GM19035 (cell line): ENCODE data around the gene MSMO1.
A peak's percentile ranks its signal among the peaks of the same experiment; 100 is the strongest.
"Not testable (repeated sequence)": the region's sequence is repeated elsewhere in the genome, so short reads cannot be mapped to it uniquely, and the experiment has no call there.

Experiments used
- ATAC-seq: cut with Tn5 transposase; IDR thresholded peaks from one replicate; pipeline ENCODE4 v1.9.1; 2021; ENCODE audit not compliant: unreplicated experiment

Gene MSMO1

DNA sequence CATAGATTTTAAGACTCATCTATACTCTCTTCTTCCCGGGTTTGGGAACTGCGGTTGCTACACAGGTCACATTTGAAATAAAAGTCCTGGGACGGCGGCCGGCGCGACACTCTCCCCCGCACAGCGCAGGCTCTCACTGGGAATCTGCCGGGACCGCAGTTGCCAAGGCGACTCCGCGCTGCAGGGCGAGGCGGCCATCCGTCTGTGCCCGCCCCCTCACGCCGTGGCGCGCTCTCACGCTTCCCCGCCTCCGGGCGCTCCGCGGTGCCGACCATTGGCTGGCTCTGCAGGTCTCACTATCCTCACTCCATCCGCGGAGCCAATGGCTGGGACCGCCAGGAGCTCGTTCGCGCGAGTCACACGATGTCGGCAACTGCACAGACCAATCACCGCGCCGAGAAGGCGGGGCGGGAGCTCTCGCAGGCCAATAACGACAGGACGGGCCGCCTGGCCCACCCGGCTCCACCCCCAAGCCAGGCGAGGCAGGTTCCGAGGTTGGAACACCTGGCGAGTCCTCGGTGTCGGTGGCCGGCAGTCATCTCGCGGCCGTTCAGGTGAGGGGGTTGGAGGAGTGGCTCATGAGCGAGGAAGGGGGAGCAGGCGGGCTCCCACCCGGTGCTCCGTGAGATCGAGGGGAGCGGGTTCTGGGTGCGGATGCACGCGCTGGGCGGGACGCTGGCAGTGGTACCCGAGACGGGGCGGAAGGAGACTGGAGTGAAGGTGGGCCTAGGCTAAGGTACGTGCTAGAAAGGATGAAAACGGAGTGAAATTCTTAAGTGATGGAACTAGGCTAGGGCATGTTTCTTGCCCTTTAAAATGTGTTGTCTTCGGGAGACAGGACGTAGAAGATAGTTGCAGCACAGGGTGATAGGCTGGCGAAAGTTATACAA, at the start of gene MSMO1:
TSS of gene MSMO1 (plus strand) at position 459 of the 890 bp plus-strand sequence. CDS start 5,702 bp downstream, outside the sequence.
- peak; percentile 96 for ATAC-seq

DNA sequence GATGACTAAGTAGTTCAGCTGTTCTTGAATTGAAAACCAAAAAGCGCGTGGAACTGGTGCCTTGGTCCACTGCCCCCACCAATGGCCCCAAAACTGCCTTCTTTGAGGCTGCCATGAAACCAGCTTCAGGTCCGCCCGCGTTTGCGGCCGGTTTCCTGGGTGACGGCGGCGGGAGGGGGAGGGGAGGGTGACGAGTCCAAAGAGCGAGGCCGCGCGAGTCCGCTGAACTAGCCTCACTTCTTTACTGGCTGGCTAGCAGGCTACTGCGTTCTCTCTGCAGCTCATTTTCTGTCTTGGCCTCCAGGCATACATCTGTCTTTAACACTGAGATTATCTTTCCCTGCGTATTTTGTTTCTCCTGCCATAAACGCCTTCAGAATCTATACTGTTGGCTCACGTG, 47.9 kb upstream of the MSMO1 start:
- ATAC-seq: not testable (repeated sequence)

DNA sequence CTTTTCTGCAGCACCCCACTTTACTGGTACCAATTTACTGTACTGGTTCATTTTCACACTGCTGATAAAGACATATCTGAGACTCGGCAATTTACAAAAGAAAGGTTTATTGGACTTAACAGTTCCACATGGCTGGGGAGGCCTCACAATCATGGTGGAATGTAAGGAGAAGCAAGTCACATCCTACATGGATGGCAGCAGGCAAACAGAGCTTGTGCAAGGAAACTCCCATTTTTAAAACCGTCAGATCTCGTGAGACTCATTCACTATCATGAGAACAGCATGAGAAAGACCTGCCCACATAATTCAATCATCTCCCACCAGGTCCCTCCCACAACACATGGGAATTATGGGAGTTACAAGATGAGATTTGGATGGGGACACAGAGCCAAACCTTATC, 42.8 kb upstream of the MSMO1 start:
- not testable (repeated sequence) for ATAC-seq

DNA sequence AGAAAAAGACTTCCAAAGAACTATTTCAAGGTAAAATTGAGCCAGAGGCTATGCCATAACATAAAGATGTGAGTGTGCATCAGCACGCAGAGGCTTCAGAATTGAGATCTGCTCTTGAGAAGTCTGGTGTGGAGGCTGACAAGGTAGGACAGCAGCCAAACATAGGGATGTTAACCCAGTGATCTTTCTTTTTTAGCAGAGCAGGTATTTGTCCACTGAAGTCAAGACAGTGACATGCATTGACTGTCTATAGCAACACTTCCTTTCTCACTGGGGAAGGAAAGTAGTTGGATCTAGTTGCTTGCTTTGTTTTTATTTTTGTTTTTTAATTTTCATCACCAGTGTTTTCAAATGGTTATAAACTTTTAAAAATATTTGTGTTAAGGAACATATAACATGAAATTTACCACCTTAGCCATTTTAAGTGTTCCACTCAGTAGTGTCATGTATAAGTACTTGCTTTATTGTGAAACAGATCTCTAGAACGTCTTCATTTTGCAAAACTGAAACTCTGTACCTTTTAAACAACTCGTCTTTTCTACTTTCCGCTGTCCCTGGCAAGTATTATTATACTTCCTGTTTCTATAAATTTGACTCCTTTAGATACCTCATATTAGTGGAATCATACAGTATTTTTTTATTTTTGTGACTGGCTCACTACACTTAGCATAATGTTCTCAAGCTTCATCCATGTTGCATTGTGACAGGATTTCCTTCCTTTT, 40.7 kb upstream of the MSMO1 start:
- ATAC-seq: peak; percentile 67

DNA sequence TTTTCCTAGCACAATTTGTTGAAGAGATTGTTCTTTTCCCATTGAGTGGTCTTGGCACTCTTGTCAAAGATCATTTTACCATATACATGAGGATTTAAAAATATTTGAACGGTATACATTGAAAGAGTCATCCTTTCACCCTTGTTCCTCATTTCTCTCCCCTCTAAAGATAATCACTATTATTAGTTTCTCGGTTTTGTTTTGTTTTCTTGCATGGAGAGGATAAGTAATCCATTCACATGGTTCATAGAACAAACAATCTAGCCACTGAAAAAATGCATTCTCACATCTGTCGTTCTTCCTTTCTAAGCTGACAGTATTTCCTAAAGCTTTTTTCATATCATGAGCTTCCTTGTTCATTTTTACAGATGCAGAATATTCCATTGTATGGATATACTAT, 39.2 kb upstream of the MSMO1 start:
- no peak for ATAC-seq

DNA sequence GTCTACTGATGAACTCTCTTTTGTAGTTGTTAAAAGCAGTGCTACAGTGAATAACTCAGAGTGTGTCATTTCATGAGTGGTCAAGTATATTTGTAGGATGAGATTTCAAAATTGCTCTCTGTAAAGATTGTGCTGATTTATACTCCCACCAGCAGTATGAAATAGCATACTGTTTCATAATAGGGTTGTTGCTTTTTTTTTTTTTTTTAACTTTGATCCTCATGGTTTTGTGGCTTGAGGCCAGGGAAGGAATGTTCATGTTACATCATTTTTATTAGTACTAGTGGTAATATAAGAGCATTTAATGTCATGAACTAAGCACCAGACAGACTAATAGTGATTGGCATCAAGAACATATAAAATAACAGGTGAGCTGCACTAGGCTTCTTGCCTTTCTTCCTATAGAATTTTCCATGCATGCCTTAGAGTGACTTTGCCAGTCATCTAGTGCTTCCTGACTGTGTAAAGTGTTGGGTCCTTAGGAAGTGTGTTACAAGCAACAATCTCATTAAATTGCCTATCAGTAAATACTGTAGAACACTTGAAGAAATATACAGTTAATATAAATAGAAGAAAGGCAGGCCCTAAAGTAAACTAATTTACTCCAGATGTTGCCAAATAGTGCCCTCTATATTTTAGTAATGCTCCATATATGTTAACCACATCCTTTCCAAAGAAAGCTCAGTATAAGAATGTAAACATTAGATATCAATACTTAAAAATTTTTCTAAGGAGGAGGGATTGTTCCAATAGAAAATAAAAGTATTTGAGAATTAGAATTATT, 38.6 kb upstream of the MSMO1 start:
- ATAC-seq: no peak

DNA sequence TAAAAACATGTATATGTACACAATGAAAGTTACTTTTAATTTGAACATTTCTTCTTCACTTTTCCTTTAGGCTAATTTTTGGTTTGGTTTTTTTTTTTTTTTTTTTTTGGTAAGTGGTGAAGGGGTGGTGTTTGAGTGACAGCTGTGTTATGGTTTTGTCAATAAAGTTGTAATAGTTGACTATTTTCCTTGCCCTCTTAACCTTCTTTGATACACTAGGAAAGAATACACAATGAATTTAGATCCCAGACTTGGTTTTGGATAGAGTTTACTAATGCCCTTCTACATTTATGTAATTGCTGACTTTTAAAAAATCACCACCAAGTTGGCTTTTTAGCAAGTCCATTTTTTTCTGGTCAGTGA, 38.1 kb upstream of the MSMO1 start:
- ATAC-seq: no peak

DNA sequence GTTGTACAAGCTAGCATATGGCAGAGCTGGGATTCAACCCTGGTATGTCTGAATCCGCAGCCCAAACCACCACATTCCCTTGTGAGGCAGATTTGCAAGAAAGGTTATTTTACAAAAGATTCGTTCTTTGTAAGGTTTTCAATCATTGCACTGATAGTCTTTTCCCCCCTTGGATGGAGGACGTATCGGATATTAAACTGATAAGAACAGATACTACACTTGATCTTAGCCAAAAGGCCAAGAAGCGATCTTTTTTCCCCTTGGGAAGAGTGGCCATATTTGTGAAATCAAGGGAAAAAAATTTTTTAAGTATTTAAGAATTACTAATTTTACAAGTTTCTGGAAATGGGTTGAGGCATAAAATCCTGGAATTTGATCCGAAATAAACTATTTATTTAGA, 34.4 kb upstream of the MSMO1 start:
- ATAC-seq: no peak

DNA sequence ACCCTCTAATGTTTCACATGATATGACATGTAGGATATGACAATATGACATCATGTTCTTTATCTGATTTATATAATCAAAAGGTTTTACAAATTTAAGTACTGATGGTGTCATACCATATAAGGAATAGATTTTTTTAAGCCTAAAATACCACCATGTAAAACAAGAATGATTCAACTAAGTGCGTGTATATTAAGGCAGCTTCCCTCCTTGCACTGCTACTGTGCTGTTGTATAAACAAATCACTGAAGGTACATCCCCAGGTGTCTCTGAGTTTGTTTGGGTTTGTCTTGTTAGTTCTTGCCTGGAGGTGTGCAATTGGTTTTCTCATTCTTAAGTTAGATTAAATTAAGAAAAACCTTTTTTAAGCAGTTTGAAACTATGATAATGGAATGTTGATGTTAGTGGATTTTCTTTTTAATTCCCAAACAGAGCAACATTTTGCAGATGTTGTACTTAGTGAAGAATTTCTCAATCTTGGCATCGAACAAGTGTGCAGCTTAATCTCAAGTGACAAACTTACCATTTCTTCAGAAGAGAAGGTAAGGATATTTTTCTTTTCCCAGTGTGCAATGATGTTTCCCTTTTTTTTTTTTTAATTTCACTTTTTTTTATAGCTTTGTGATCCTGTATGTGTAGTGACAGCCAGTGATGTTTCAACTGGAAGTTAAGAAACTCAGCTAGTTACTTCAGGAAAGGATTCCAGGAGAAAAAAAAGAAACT, 33.4 kb upstream of the MSMO1 start:
- no peak for ATAC-seq

DNA sequence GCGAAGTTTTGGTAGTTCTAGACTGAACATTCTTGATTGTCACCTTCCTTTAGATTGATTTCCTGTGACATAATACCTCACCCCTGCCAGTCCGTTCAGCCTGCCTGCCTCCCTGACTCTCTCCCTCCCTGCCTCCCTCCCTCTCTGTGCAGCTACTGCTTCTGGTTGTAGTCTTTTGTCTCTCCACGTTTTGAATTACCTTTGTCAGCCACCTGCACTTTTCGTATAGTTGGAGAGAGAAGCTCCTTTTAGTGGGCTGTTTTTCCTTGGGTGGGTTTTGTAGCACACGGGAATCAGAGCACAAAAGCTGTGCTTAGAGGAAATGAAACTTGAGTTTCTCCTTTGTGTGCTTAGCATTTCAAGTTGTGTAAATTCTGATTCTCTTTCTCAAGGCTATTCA, 32.6 kb upstream of the MSMO1 start:
- peak; percentile 90 for ATAC-seq

DNA sequence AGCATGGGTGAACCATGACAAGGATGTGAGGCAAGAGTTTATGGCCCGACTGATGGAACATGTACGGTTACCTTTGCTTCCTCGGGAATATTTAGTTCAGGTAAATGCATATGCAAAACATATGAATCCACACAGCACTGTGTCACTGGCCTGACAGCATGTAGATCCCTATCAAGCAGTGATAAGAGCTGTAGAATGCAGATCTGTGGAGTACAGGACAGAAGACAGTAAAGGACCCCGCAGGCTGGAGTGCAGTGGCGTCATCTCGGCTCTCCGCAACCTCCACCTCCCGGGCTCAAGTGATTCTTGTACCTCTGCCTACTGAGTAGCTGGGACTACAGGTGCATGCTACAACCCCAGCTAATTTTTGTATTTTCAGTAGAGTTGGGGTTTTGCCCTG, 29.8 kb upstream of the MSMO1 start:
- no peak for ATAC-seq

DNA sequence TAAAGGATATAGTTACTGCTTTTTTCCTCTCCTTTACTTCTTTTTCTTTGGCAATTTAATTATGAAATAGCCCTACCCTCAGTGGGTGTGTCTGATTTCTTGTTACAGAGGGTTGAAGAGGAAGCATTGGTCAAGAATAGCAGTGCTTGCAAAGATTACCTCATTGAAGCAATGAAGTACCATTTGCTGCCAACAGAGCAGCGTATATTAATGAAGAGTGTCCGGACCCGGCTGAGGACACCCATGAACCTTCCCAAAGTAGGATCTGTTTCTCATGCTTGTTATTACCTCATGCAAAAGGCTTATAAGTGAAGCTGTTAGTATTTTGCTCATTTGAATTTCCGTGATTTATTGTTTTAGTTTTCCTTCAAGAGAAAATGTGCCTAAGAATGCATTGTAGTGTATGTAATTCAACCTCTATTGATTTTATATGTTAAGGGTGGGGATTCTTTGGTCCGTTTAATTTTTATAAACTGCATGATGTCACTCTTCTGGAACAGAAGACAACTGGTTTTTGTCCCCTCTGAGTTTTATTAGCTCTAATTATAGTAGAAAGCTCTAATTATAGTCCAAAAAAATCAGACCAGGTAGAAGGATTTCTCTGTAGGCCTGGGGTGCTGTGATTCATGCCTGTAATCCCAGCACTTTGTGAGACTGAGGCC, 27.9 kb upstream of the MSMO1 start:
- ATAC-seq: no peak

DNA sequence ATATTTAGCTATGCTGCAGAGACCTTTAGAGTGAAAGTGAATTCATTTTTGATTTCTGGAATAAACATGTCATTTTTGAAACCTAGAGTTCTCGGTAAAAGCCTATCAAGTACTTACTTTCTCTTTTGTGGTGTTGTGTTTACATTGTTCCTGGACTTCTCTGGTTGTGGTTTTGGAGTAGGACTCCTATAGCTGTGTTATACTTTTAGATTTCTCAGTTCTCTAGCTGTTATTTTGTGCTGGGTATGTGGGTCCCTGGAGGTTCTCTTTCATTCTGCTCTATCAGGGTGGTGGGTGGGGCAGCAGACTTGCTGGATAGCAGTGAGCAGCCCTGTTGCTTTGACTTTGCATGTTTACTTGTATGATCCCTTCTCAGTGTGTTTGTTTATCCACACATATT, 25.6 kb upstream of the MSMO1 start:
- peak; percentile 79 for ATAC-seq

DNA sequence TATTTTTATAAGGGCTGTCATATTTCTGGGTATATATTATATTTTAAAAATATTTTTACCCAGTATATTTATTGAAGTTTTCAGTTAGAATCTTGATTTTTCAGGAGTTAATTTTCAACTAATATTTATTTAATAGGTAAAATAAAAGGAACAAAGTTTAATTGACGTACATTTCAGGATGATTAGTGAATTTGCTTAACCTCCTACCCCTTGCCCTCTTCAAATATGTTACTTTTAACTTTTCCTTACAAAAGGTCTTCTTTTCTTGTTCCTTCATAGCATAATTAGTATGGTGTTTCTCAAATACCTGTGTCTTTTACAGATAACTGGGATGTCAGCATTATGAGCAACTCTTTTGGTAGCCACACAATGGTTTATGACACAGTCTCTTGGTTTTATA, 24.8 kb upstream of the MSMO1 start:
- no peak for ATAC-seq

DNA sequence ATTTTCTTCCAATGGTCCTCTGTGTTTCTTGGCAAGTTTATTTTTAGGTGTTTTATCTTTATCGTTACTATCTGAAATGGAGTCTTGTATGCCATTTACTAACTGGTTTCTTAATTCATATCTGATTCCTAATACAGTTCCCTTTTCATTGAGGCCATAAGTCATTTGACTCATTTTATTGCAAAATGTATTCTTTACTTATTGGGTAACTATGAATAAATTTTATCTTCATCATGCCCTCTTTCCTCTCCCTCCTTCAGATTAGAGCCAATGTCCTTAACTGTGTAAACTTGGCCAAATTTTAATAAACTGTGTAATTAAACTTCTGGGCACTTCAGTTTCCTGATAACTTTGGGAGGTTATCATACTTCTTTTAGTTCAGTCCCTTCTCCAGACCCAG, 19.3 kb upstream of the MSMO1 start:
- no peak for ATAC-seq

DNA sequence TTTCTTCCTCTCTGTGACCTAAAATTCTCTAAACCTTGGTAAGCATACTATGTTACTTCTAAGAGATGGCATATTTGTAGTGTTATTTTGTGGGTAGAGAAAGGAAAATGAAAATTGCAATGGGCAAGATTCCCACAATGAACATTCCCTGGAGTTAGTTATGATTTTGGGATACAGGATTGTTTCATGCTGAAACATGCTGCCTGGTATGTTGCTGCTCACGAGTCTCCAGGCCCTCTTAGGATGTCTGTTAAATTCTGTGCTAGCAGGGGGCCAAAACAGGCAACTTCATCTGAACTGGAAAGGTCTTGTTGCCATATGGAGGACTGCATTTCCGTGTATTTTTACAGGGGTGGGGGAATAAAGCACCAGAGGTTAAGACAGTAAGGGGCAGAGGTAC, 18.9 kb upstream of the MSMO1 start:
- ATAC-seq: no peak

DNA sequence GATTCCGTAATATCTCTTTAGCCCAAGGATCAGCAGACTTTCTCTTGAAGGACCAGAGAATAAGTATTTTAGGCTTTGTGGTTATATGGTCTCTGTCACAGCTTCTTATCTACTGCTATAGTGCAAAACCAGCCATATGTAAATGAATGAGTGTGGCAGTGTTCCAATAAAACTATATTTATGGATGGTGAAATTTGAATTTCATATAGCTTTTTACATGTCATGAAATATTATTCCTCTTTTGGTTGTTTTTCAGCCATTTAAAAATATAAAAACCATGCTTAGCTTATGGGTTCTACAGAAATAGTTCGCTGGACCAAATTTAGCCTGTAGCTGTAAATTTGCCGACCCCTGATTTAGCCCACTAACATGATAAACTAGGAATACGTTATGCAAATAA, 18.0 kb upstream of the MSMO1 start:
- ATAC-seq: no peak

DNA sequence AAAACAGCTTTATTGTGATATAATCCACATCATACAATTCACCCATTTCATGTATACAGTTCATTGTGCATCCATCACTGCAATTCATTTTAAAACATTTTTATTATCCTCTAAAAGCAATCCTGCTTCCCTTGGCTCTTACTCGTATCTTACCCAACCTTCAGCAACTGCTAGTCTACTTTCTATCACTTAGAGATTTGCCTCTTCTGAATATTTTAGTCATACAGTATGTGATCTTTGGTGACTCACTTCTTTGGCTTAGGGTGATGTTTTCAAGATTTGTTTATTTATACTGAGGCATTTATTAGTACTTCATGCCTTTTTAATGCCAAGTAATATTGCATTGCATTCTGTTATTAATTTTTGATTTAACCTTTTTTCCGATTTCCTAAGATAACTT, 15.0 kb upstream of the MSMO1 start:
- no peak for ATAC-seq

DNA sequence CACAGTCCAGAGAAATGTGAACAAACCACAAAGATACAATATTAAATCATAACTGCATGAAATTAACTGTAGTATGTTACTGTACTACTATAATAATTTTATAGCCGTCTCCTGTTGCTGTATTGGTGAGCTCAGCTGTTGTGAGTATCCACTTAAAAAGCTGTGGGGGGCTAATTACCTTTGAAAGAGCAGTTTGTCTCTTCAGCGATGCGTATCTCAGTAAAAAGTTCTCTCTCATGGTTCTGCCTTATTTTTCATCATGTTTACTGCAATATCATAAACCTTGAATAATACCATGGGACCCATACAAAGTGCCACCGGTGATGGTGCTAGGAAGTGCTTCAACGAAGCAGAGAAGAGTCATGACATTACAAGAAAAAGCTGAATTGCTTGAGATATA, 8.4 kb upstream of the MSMO1 start:
- ATAC-seq: no peak

DNA sequence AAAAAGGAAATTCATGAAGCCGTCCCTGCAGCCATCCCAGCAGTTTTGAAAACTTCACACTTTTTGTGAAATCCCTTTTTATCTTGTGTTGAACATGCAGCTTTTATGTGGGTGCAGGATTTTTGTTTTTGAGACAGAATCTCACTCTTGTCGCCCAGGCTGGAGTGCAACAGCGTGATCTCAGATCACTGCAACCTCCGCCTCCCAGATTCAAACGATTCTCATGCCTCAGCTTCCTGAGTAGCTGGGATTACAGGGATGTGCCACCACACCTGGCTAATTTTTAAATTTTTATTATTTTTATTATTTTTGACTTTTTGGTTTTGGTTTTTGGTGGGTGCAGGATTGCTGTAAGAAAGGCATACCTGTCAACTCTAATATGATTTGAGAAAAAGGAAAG, 8.0 kb upstream of the MSMO1 start:
- ATAC-seq: no peak
